ENCODE results near the gene PLCXD1.

PLCXD1 gene

GRCh38 chrX:333611-334311 lies 52.6 kb downstream of the PLCXD1 start:
- no peak for DNase-seq (ENCODE audit: low spot score)

DNA sequence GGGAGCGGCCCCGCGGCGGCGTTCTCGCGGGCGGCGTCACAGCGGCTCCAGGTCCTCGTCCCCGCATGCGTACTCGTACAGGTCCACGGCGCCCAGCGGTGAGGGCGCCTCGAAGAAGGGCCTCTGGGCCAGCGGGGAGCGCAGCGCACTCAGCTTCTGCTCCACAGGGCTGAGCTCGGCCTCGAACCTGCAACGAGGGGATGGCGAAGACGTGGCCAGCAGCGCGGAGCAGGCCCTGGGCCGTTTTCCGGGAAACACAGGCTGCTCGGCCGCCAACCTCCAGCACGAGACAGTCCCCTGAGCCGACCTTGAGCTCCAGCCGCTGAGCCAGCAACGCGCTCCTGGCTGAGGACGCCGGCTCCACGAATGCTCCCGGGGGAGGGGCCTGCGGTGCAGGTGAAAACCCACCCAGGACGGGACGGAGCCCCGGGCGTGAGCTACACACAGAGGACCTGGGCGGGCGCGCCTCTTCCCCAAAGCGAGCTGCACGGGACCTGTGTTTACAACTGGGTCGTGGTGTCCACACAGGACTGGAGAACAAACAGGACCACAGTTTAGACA lies 53.2 kb downstream of the PLCXD1 start:
- DNase-seq (ENCODE audit: low spot score), result no peak

DNA sequence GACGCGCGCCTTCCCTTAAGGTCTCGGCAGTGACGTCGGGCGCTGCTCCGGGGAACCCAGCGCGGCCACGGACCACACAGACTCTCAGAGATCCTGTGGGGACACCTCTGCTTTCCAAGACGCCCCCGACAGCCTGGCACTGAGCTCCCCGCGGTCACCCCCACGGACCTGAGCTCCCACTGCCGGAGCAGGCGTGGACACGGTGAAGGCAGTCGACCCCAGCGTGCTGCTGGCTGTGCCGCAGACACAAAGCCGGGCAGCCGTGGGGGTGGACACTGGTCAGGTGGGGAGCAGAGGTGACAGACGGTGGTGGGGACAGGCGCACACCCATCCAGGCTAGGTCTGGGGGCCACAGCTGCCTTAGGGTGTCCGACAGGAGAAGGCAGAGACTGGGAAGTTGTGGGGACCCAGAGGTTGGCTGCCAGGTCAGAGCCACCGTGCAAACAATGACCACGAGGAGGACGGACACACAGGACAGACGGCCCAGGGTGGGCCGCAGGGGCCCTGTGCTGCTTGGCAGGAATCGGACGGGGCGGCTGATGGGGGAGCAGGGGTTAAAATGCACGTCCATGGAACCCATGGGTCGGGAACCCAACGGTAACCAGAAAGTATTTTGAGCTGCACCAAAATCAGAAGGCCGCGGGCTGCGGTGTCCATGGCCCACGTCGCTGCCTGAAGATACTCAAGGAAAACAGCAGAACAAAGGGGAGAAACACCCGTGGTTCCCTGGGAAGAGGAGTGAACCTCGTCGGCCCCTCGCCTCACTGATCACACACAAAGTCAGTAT lies 54.0 kb downstream of the PLCXD1 start:
- DNase-seq (ENCODE audit: low spot score), result no peak

DNA sequence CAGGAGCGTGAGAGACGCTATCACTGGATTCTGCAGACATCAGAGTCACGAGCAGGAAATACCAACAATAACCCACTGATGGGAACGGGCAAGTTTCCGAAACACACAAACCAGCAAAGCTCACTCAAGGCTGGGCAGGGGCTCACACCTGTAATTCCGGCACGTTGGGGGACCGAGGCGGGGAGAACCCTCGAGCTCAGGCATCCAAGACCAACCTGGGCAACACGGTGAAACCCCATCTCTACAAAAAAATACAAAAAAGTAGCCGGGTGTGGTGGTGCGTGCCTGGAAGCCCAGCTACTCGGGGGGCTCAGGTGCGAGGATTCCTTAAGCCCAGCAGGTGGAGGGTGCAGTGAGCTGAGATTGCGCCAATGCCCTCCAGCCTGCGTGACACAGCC lies 54.6 kb downstream of the PLCXD1 start:
- DNase-seq (ENCODE audit: low spot score), result no peak

- no peak for DNase-seq (ENCODE audit: low spot score)
These were observed 55.0 kb downstream of the PLCXD1 start for GRCh38 chrX:336227-336626.

DNA sequence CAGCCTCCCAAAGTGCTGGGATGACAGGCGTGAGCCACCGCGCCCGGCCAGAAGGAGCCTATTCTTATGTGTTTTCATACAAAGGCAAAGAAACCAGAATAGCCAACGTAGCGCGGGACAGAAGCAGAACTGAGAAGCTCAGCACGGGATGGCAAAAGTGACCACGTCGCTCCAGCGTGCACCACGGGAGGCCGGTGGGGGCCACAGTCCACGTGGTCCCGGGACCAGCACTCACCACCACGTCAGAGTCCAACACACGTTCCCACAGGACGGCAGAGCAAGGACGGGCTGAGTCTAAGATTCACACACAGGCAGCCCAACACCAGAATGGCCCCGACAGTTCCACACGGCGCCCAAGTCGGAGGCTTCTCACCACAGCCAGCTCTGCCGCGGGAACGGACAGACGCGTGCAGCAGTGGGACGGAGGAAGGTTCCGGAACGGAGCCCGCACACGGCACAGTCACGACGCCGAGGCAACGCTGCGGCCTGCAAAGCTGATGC lies 56.2 kb downstream of the PLCXD1 start:
- DNase-seq (ENCODE audit: low spot score), result no peak

- no peak for DNase-seq (ENCODE audit: low spot score)
These were observed 57.2 kb downstream of the PLCXD1 start for GRCh38 chrX:338281-338835.

GRCh38 chrX:338836-339400 lies 57.7 kb downstream of the PLCXD1 start:
- no peak for DNase-seq (ENCODE audit: low spot score)

GRCh38 chrX:340121-340520 lies 58.9 kb downstream of the PLCXD1 start:
- DNase-seq (ENCODE audit: low spot score), result no peak

DNA sequence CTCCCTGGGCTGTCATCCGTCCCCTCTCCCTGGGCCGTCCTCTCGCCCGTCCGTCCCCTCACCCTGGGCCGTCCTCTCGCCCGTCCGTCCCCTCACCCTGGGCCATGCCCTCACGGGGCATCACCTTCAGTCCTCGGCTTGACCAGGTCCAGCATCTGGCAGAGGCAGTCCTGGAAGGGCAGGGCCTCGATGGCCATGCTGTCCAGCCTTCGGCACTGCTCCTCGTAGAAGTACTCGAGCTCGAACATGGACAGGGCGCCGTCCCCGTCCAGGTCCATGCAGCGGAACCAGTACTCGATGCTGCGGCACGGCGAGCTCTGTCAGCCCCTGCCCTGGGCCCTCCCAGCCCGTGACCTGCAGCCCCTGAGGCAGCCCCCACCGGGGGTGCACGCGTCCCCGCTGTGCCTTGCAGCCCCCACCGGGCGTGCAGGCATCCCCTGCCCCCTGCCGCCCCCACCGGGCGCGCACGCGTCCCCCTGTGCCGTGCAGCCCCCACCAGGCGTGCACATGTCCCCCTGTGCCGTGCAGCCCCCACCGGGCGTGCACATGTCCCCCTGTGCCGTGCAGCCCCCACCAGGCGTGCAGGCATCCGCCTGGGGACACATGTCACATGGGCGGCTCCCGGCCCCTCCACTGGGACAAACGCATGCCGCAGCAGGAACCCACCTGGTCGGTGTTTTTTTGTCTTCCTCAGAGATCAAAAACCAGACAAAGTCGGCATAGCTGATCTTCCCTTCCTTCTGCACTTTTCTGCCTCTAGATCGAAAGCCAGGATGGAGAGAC lies 59.7 kb downstream of the PLCXD1 start:
- no peak for DNase-seq (ENCODE audit: low spot score)

DNA sequence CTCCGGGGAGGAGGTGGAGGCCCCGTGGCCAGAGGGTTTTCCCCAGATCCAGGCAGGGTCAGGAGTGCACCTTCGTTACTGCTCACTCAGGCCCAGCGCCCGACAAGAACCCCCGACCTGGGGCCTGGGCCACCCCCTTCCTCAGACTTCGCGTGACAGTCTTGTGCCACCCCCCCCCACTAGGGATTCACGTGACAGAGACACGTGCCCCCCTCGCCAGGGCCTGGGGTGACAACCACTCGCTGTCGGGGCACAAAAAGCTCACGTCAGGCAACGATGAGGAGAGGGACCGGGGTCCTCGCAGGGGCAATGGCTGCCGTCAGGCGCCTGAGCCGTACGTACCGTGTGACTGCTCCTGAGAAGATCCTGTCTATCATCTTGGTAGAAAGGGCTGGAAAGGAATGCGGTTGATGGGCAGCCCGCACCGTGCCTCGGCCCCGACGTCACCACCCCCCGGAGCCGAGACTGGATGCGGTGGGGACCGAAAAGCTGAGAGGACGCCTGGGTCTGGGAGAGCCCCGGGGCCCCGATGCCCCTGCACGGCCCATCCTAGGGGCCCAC lies 60.4 kb downstream of the PLCXD1 start:
- DNase-seq (ENCODE audit: low spot score), result no peak

GRCh38 chrX:344371-344901 lies 63.3 kb downstream of the PLCXD1 start:
- no peak for DNase-seq (ENCODE audit: low spot score)

DNA sequence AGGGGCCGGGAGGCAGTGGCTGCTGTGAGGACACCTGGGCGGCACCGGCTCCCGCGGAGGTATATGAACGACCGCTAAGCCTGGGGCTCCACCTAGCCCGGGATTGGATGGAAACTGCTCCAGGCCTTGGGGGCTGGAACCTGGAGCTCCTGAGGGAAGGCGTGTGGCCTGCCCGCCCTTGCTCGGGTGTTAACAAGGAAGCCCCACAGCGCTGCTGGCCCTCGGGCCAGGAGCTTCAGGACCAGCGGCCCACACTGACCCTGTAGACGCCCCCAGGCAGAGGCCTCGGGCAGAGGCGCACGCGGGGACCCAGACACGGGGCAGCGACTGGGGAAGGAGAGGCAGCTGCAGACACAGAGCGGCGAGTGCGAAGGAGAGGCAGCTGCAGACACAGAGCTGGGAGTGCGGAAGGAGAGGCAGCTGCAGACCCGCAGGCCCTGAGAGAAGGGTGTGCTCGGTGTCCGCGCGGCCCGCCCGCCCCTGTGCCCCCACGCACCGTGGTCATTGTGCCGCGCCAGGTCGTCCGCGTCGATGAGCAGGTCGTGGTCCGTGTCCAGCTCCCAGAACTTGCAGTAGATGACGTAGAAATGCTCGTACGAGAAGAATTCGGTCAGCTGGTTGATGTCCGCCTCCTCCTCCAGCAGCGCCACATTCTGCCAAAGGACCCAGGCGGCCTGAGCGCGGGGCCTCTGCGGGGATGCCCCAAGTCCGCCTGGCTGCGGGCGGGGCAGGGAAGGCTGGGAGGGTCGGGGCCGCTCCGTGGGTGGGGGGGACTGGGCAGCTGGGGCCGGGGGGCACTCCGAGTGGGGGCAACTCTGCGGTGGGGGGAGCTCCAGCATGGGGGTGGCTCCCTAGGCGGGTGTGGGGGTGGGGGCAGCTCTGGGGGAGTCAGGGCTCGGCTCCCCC lies 64.1 kb downstream of the PLCXD1 start:
- DNase-seq (ENCODE audit: low spot score), result no peak

DNA sequence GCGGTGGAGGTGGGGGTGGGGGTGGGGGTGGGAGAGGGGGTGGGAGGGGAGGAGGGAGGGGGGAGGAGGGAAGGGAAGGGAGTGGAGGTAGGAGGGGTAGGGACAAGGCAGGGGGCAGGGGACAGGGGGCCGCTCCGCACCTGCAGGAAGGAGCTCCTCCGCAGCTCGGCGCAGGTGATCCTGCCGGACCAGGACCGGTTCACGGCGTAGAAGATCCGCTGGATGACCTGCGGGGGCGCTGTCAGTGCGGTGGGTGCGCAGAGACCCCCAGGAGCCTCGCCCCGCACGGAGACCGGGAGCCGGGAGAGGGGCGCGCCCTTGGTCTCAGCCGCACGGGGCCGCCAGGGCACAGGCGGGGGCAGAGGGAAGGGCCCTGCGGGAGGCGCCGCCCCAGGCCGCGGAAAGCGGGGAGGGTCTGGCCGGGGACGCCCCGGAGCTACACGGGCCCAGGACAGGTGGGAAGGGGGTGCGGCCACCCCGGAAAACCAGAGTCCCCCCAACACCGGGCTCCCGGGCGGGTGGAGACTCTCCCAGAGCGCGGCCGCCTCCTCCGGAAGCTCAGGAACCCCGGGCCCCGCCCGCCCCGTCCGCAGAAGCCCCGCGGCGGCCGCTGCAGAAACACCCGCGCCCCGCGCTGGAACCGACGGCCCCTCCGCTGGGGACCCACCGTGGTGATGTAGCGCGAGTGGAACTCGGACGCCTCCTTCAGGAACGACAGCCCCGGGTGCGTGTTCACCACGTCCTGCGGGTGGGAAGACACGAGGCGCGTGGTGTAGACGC lies 65.0 kb downstream of the PLCXD1 start:
- DNase-seq (ENCODE audit: low spot score), result no peak

DNA sequence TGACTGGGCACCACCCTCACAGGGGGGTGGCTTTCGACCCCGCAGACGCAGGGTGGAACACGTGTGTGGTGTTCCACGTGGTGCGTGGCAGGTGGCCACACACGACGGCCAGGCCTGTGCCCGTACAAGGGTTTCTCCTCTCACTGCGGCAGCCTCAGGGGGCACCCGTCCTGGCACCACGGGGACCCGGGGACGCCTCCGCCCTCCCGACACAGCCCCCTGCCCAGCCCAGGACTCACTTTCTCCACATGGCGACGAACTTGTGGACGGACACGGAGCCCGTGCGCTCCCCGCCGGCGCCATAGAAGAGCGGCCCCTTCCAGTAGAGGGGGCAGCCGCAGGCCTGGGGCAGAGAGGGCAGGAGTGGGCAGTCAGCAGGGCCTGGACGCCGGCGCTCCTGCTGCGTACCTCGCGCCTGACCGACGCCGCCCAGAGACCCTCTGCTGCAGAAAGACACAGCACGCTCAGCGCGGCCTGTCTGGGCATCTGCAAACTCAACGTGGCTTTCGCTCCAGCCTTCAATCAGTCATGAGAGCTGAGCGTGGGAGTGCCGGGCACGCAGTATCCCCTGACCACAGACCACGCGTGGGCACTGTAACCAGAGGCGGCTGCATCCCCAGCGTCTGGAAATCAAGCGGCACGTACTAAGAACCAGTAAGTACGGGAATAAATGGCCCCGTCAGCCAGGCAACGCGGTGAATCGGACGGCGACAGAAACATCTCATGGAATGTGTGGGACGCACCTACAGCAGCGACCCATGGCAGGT lies 66.4 kb downstream of the PLCXD1 start:
- DNase-seq (ENCODE audit: low spot score), result no peak

- no peak for DNase-seq (ENCODE audit: low spot score)
These were observed 67.4 kb downstream of the PLCXD1 start for GRCh38 chrX:348461-349117.

GRCh38 chrX:349196-349595 lies 68.0 kb downstream of the PLCXD1 start:
- DNase-seq (ENCODE audit: low spot score), result no peak

Measured in SK-N-DZ (cell line).